Prostate gland (tissue), 2 donors: Measurements from ENCODE around the gene RSBN1L. TPM values are rescaled to one million over a fixed set of nuclear protein-coding genes. Genes with fewer than 3 reads are reported as not detected.

ENCODE experiments used
- DNase-seq: peaks from one replicate; pipeline ENCODE4 v3.0.0-alpha.2; 2019; ENCODE audit warnings: low spot score
- H3K27ac ChIP-seq, 2 donors: fragments of 200-600 bp; sonication (generic); 2 replicates each; pipeline ENCODE4 v1.5.1; 2017 to 2019
- H3K27me3 ChIP-seq: fragments of 200-600 bp; sonication (generic); replicated peaks from 2 replicates; pipeline ENCODE4 v1.5.1; 2019; ENCODE audit not compliant: insufficient read depth
- H3K36me3 ChIP-seq, 2 donors: fragments of 200-600 bp; sonication (generic); 1 replicate in 1 of 2; 2 replicates in 1 of 2; pipeline versions ENCODE4 v1.5.1 to v1.8.1; 2017 to 2019
- H3K4me1 ChIP-seq: fragments of 200-600 bp; sonication (generic); replicated peaks from 2 replicates; pipeline ENCODE4 v1.5.1; 2019
- H3K4me3 ChIP-seq, 2 donors: fragments of 200-600 bp; sonication (generic); 2 replicates each; pipeline ENCODE4 v1.5.1; 2017 to 2019
- H3K9me3 ChIP-seq: fragments of 200-600 bp; sonication (generic); 2 replicates; pipeline ENCODE4 v1.5.1; 2017
- POLR2A ChIP-seq: fragments of 450-650 bp; IDR thresholded peaks from one replicate; pipeline ENCODE4 v1.6.1; 2016; ENCODE audit warnings: antibody characterized with exemption, mild to moderate bottlenecking
- POLR2AphosphoS5 ChIP-seq: sonication (generic); formaldehyde crosslinking; IDR thresholded peaks from one replicate; pipeline ENCODE4 v1.6.1; 2017; ENCODE audit warnings: antibody characterized with exemption
- WGBS: methylation state at CpG from one replicate; pipeline ENCODE4 v1.1.5; 2018; 5-methylcytosine and 5-hydroxymethylcytosine counted together
- intact Hi-C: fragments of 100-400 bp; cut with DNase I; formaldehyde crosslinking; loops from one replicate; pipeline ENCODE4 v1.14.2; 2022
- total RNA-seq, 2 donors: library from RNA; depleted of rRNA; stranded (reverse); fragments of >200 nt; gene quantifications; one replicate each; pipeline ENCODE4 v1.1.0, GENCODE V29; 2016
- TF ChIP-seq, protein P1 (sequence below), 4 experiments: fragments of 200-600 bp in 2 of 4; fragments of 450-650 bp in 2 of 4; sonication (generic) in 2 of 4; IDR thresholded peaks; 1 replicate in 3 of 4; 2 replicates in 1 of 4; pipeline ENCODE4 v1.5.1; 2016 to 2019; ENCODE audit warnings: antibody characterized with exemption in 4 of 4, mild to moderate bottlenecking in 2 of 4, moderate library complexity in 2 of 4

Gene RSBN1L
- total RNA-seq, 2 donors from 2014 or later = 19.4 to 20.7 TPM

DNA sequence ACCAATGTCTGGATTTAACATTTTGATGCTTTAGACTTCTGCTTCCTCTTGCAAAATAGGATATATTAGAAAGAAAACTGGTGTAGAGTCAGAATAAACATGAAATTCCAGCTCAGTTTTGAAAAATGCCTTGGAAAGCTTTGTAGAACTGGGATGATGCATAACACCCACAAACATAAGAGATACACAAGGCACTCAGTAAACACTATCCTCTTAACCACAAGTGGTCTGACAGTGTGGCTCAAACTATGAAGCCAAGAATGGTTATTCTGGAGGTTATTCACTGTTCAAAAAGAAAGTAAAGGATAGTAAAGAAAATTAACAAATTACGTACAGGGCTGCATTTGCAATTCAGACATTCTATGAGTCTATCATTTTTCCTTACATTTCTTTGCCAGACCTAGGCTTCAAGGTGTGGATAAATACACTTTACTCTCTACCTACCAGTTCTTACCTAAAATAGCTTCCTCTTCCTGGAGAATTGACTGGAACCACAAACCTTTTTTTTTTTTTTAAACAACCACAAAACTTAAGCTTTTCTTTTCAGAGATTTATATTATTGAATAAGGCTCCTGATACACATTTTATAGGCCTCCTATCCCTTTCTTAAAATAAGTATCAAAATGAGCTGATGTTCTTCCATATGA, 9.0 kb upstream of the RSBN1L start:
- intact Hi-C loops = loop anchor here (2.0 kb wide), 1 partner anchor 148 kb away; no protein-coding TSS in a partner anchor
- TF ChIP-seq, protein P1, sequence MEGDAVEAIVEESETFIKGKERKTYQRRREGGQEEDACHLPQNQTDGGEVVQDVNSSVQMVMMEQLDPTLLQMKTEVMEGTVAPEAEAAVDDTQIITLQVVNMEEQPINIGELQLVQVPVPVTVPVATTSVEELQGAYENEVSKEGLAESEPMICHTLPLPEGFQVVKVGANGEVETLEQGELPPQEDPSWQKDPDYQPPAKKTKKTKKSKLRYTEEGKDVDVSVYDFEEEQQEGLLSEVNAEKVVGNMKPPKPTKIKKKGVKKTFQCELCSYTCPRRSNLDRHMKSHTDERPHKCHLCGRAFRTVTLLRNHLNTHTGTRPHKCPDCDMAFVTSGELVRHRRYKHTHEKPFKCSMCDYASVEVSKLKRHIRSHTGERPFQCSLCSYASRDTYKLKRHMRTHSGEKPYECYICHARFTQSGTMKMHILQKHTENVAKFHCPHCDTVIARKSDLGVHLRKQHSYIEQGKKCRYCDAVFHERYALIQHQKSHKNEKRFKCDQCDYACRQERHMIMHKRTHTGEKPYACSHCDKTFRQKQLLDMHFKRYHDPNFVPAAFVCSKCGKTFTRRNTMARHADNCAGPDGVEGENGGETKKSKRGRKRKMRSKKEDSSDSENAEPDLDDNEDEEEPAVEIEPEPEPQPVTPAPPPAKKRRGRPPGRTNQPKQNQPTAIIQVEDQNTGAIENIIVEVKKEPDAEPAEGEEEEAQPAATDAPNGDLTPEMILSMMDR (IDR thresholded peaks at IDR 0.05) = no peak
- TF ChIP-seq POLR2AphosphoS5 (no peak), POLR2A (no peak)
- no peaks in the 10 kb centered on the region for H3K27me3 ChIP-seq
- H3K4me1 ChIP-seq = no peaks in the 10 kb centered on the region
- WGBS = 85% methylated on average over 1 of the region's 1 CpG
- no peak for DNase-seq
- H3K36me3 ChIP-seq = no peaks in the 10 kb centered on the region
- H3K4me3 ChIP-seq = no peak overlapping the region
- no peaks in the 10 kb centered on the region for H3K9me3 ChIP-seq
- no peak overlapping the region for H3K27ac ChIP-seq

DNA sequence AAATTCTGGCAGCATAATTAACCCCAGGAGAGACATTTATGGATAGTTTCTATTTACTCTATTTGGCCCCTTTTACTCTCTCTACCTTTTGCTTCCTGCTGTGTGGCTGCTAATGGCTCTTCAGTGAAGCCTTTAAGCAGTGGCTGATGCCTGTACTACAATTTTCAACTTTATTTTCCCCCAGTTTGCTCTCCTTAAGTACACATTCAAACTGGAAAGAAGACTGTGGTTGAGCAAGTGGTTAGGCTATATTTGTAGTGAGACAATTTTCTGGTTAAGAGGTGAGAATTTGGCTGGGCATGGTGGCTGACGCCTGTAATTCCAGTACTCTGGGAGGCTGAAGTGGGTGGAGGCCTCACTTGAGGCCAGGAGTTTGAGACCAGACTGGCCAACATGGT, 8.5 kb upstream of the RSBN1L start:
- H3K27ac ChIP-seq = no peak overlapping the region
- no peak overlapping the region for H3K4me3 ChIP-seq
- DNase-seq = no peak
- TF ChIP-seq POLR2AphosphoS5 = no peak
- TF ChIP-seq, protein P1 (IDR thresholded peaks at IDR 0.05) = no peak
- TF ChIP-seq POLR2A = no peak
- no peaks in the 10 kb centered on the region for H3K4me1 ChIP-seq
- intact Hi-C loops = loop anchor here (2.0 kb wide), 1 partner anchor 149 kb away; no protein-coding TSS in a partner anchor
- H3K9me3 ChIP-seq = no peaks in the 10 kb centered on the region
- H3K27me3 ChIP-seq = no peaks in the 10 kb centered on the region
- 91% methylated on average over 1 of the region's 1 CpG for WGBS
- H3K36me3 ChIP-seq = no peaks in the 10 kb centered on the region

DNA sequence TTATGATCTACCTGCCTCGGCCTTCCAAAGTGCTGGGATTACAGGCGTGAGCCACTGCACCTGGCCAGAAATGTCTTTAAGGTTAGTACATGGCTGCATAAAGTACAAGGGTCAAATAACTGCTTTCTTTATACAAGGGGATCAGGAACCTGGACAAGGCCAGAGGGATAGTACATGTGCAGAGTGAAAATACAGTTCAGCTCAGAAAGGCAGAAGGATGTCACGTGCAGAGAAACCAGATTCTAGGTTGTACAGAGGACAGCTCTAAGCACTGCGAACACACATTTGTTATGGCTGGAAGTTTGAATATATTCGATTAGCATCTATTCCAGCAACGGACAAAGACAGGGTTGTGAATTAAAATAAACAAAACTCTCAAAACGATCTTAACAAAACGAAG, 6.0 kb upstream of the RSBN1L start:
- intact Hi-C loops = no loop called here
- WGBS = 76% methylated on average over 8 of the region's 8 CpGs
- no peaks in the 10 kb centered on the region for H3K4me1 ChIP-seq
- no peak overlapping the region for H3K27ac ChIP-seq
- H3K36me3 ChIP-seq = no peaks in the 10 kb centered on the region
- no peak overlapping the region for H3K4me3 ChIP-seq
- H3K27me3 ChIP-seq = no peaks in the 10 kb centered on the region
- TF ChIP-seq, protein P1 (IDR thresholded peaks at IDR 0.05) = no peak
- TF ChIP-seq POLR2A (no peak), POLR2AphosphoS5 (no peak)
- no peaks in the 10 kb centered on the region for H3K9me3 ChIP-seq
- DNase-seq = no peak

DNA sequence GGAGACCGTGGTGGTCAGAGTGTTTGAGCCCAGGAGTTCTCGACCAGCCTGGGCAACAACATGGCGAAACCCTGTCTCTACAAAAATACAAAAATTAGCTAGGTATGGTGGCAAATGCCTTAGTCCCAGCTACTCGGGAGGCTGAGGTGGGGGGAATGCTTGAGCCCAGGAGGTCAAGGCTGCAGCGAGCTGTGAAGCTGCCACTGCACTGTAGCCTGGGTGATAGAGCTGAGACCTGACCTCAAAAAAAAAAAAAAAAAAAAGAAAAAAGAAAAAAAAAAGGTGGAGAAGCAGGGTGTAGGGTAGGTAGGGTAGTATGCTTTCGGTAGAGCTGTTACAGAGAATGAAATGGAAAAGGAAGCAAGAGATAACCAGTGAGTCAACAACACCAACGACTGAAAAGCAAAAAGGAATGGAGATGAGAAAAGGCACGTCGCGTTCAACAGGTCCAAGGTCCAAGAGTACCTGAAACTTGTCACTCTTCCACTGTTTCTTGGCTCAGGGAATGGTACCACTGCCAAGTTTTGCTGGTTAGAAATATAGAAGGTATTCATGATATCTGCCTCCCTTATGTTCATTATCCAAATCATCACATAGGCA, 4.3 kb upstream of the RSBN1L start:
- Histone ChIP-seq H3K27me3 (no peaks in the 10 kb centered on the region), H3K27ac (no peak overlapping the region), H3K4me1 (no peaks in the 10 kb centered on the region), H3K9me3 (no peaks in the 10 kb centered on the region), H3K4me3 (no peak overlapping the region), H3K36me3 (no peaks in the 10 kb centered on the region)
- DNase-seq = no peak
- intact Hi-C loops = no loop called here
- TF ChIP-seq POLR2A = no peak
- TF ChIP-seq, protein P1 (IDR thresholded peaks at IDR 0.05) = no peak
- no peak for TF ChIP-seq POLR2AphosphoS5
- WGBS = 82% methylated on average over 10 of the region's 10 CpGs
